GM23248 (cell line): ENCODE data around the gene PAFAH2. TPM values are rescaled to one million over a fixed set of nuclear protein-coding genes. Genes with fewer than 3 reads are reported as not detected.

Experiments used
- DNase-seq: peaks from one replicate; pipeline ENCODE4 v3.0.0-alpha.2; 2015
- H2AFZ ChIP-seq: fragments of 200-600 bp; sonication (generic); 2 replicates; pipeline ENCODE4 v1.6.1; 2016; ENCODE audit warnings: antibody characterized with exemption
- H3F3A ChIP-seq: fragments of 200-600 bp; sonication (generic); 2 replicates; pipeline ENCODE4 v1.6.1; 2016; ENCODE audit warnings: mild to moderate bottlenecking, antibody characterized with exemption, mixed run types; ENCODE audit not compliant: insufficient read depth
- H3K27ac ChIP-seq: fragments of 200-600 bp; sonication (generic); 2 replicates; pipeline ENCODE4 v1.5.1; 2016; ENCODE audit warnings: mild to moderate bottlenecking
- H3K27me3 ChIP-seq: fragments of 200-600 bp; sonication (generic); replicated peaks from 2 replicates; pipeline ENCODE4 v1.6.1; 2016; ENCODE audit warnings: mild to moderate bottlenecking; ENCODE audit not compliant: insufficient read depth
- H3K36me3 ChIP-seq: fragments of 200-600 bp; sonication (generic); 2 replicates; pipeline ENCODE4 v1.6.1; 2016; ENCODE audit warnings: low read depth, mild to moderate bottlenecking
- H3K4me1 ChIP-seq: fragments of 200-600 bp; sonication (generic); 2 replicates; pipeline ENCODE4 v1.6.1; 2016; ENCODE audit warnings: mild to moderate bottlenecking; ENCODE audit not compliant: insufficient read depth
- H3K4me2 ChIP-seq: fragments of 200-600 bp; sonication (generic); one replicate; pipeline ENCODE4 v1.6.1; 2016; ENCODE audit warnings: mild to moderate bottlenecking; ENCODE audit not compliant: unreplicated experiment
- H3K4me3 ChIP-seq: fragments of 200-600 bp; sonication (generic); 2 replicates; pipeline ENCODE4 v1.5.1; 2016; ENCODE audit warnings: mild to moderate bottlenecking
- H3K79me2 ChIP-seq: fragments of 200-600 bp; sonication (generic); 2 replicates; pipeline ENCODE4 v1.6.1; 2016; ENCODE audit warnings: mild to moderate bottlenecking; ENCODE audit not compliant: insufficient read depth
- H3K9ac ChIP-seq: fragments of 200-600 bp; sonication (generic); 2 replicates; pipeline ENCODE4 v1.6.1; 2016; ENCODE audit warnings: mild to moderate bottlenecking
- H3K9me2 ChIP-seq: fragments of 200-600 bp; sonication (generic); 2 replicates; pipeline ENCODE4 v1.6.1; 2016; ENCODE audit warnings: mixed run types, mild to moderate bottlenecking, moderate library complexity; ENCODE audit not compliant: insufficient read depth
- H3K9me3 ChIP-seq: fragments of 200-600 bp; sonication (generic); one replicate; pipeline ENCODE4 v1.6.1; 2017; ENCODE audit warnings: low read depth
- H4K20me1 ChIP-seq: fragments of 200-600 bp; sonication (generic); 2 replicates; pipeline ENCODE4 v1.6.0; 2016; ENCODE audit not compliant: insufficient read depth
- EZH2 ChIP-seq: fragments of 200-600 bp; sonication (generic); IDR thresholded peaks from 2 replicates; pipeline ENCODE4 v1.6.1; 2018; ENCODE audit warnings: antibody characterized with exemption, mild to moderate bottlenecking; ENCODE audit not compliant: insufficient read depth, poor library complexity, severe bottlenecking
- EZH2phosphoT487 ChIP-seq: fragments of 200-600 bp; sonication (generic); IDR thresholded peaks from 2 replicates; pipeline ENCODE4 v1.6.1; 2018; ENCODE audit warnings: antibody characterized with exemption, moderate library complexity, mild to moderate bottlenecking, low read depth; ENCODE audit not compliant: insufficient read depth
- WGBS, 2 experiments: methylation state at CpG; one replicate each; pipeline ENCODE4 v1.1.6; 2015 to 2017; ENCODE audit warnings: low lambda C conversion rate in 2 of 2, low coverage in 1 of 2; ENCODE audit errors: missing lambda C conversion rate in 2 of 2; 5-methylcytosine and 5-hydroxymethylcytosine counted together
- in situ Hi-C: fragments of 300-500 bp; cut with MboI; formaldehyde crosslinking; loops from 2 replicates; pipeline ENCODE4 v1.15.0; 2020
- polyA plus RNA-seq: library from polyadenylated mRNA; unstranded; fragments of >200 nt; fragmentation: Nextera tagmentation; extraction: Ambion mirVana; gene quantifications from 2 replicates; pipeline ENCODE4 v1.2.1, GENCODE V29; 2016
- total RNA-seq: library from RNA; depleted of rRNA; stranded (reverse); fragments of >200 nt; shearing (Covaris generic); gene quantifications from 2 replicates; pipeline ENCODE4 v1.2.3, GENCODE V29; 2014

The PAFAH2 gene
- total and polyA plus RNA-seq, 2 experiments from 2014 or later, result 9.5 to 10.7 TPM

DNA sequence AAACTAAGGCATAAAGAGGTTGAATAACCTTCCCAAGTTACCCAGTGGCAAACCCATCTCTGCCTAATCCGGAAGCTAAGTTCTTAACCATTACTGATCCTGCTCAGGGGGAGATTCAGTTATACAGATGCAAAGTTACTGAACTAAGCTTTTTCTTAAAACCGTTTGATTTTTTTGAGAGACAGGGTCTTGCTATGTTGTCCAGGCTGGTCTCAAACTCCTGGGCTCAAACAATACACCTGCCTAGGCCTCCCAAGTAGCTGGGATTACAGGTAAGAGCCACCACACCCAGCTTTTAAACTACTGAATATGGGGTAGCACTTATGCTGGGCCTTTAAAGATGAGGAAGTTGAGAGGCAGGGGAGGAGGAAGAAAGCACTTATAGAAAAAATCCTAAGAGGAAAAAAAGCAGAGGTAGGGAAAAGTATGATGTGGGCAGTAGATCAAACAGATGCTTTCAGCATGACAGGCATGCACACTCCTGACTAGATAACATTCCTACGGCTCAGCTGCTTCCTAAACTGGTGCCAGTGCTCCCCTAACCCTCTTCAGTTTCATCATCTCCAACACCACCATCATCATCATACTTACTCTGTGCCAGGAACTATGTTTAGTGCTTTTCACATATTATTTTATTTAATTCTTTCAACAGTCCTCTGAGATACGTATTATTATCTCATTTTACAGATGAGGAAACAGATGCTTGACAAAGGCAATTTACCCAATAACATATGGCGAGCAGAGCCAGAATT lies 5.8 kb downstream of the PAFAH2 start:
- H3K4me3 ChIP-seq, result no peak overlapping the region
- H3K9me3 ChIP-seq, result no peaks in the 10 kb centered on the region
- no peaks in the 10 kb centered on the region for H3K9me2 ChIP-seq
- H4K20me1 ChIP-seq, result no peaks in the 10 kb centered on the region
- WGBS, 2 experiments, result 73 to 76% methylated on average over 5 of the region's 5 CpGs
- DNase-seq, result peak; percentile 17
- TF ChIP-seq EZH2, result no peak
- TF ChIP-seq EZH2phosphoT487, result no peak
- H3F3A ChIP-seq, result no peaks in the 10 kb centered on the region
- H3K4me1 ChIP-seq, result peaks cover 14% of the 10 kb centered on the region
- no peak overlapping the region for H2AFZ ChIP-seq
- H3K36me3 ChIP-seq, result no peaks in the 10 kb centered on the region
- no peaks in the 10 kb centered on the region for H3K79me2 ChIP-seq
- no peak overlapping the region for H3K9ac ChIP-seq
- no peak overlapping the region for H3K27ac ChIP-seq
- in situ Hi-C loops, result loop anchor here (10.0 kb wide), 2 partner anchors 97 to 167 kb away; no protein-coding TSS in a partner anchor
- H3K27me3 ChIP-seq, result no peaks in the 10 kb centered on the region
- no peak overlapping the region for H3K4me2 ChIP-seq

DNA sequence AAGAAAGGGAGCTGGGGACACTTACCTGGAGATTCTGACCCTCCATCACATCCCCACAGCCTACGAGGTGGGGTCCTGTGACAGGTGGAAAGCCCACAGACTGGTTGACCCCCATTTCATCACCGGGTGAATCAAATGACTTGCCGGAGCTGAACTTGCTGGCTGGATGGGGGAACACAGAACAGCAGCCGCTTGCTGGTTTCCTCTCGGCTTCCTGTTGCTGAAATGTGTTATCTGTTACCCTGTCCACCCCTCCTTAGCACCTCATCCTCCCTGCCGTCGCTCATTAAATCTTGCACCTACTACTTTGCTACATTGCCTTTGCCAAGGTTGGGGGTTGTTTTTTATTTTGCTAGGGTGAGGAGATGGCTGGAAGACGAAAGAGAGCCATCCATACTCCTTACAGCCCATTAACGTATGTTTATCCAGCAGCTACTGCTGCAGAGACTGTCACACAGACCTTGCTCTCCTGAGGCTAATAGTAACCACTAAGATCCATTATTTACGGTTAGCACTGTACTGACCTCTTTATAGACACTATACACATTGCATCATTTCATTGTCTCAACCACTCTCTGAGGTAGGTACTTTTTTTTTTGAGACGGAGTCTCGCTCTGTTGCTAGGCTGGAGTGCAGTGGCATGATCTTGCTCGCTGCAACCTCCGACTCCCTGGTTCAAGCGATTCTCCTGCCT lies 7.0 kb downstream of the PAFAH2 start:
- H3K36me3 ChIP-seq, result no peaks in the 10 kb centered on the region
- DNase-seq, result no peak
- no peak overlapping the region for H3K4me3 ChIP-seq
- no peak overlapping the region for H3K27ac ChIP-seq
- no peaks in the 10 kb centered on the region for H3K27me3 ChIP-seq
- WGBS, 2 experiments, result 94 to 95% methylated on average over 15 of the region's 15 CpGs
- in situ Hi-C loops, result loop anchor here (10.0 kb wide), 2 partner anchors 96 to 166 kb away; no protein-coding TSS in a partner anchor
- no peaks in the 10 kb centered on the region for H3K79me2 ChIP-seq
- H4K20me1 ChIP-seq, result no peaks in the 10 kb centered on the region
- no peaks in the 10 kb centered on the region for H3K9me3 ChIP-seq
- TF ChIP-seq EZH2phosphoT487, result no peak
- no peak for TF ChIP-seq EZH2
- no peak overlapping the region for H3K4me2 ChIP-seq
- H3K9me2 ChIP-seq, result no peaks in the 10 kb centered on the region
- no peak overlapping the region for H3K9ac ChIP-seq
- no peaks in the 10 kb centered on the region for H3F3A ChIP-seq
- H3K4me1 ChIP-seq, result peaks cover 9% of the 10 kb centered on the region; the same call in 1 of the 2 replicates
- H2AFZ ChIP-seq, result no peak overlapping the region

DNA sequence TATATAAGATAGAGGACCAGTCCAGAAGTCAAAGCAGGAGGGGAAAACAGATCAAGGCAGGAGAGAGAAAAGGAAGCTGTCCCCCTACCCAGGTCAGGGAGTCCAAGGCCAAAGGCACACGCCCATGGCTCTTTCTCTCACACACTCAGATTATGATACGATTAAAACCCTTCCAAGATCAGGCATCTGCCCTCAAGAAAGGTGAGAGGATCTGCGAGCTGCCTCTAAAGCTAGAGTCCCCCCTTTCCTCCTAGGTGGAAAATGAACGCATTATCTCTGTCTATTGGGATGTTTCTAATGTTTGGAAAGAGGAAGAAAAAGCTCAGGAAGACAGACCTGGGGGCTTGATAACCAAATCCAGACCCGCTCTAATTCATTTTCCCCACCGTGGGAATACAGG lies 7.6 kb downstream of the PAFAH2 start:
- Histone ChIP-seq H4K20me1 (no peaks in the 10 kb centered on the region), H3K27ac (no peak overlapping the region), H3K4me2 (no peak overlapping the region), H3K4me1 (peaks cover 9% of the 10 kb centered on the region; the same call in 1 of the 2 replicates), H3F3A (no peaks in the 10 kb centered on the region), H3K9ac (no peak overlapping the region), H3K9me2 (no peaks in the 10 kb centered on the region), H3K79me2 (no peaks in the 10 kb centered on the region), H3K9me3 (no peaks in the 10 kb centered on the region), H3K36me3 (no peaks in the 10 kb centered on the region), H3K4me3 (no peak overlapping the region), H2AFZ (no peak overlapping the region), H3K27me3 (no peaks in the 10 kb centered on the region)
- TF ChIP-seq EZH2 (no peak), EZH2phosphoT487 (no peak)
- in situ Hi-C loops, result loop anchor here (10.0 kb wide), 2 partner anchors 95 to 165 kb away; no protein-coding TSS in a partner anchor
- no peak for DNase-seq
- WGBS, 2 experiments, result 91 to 94% methylated on average over 6 of the region's 6 CpGs

DNA sequence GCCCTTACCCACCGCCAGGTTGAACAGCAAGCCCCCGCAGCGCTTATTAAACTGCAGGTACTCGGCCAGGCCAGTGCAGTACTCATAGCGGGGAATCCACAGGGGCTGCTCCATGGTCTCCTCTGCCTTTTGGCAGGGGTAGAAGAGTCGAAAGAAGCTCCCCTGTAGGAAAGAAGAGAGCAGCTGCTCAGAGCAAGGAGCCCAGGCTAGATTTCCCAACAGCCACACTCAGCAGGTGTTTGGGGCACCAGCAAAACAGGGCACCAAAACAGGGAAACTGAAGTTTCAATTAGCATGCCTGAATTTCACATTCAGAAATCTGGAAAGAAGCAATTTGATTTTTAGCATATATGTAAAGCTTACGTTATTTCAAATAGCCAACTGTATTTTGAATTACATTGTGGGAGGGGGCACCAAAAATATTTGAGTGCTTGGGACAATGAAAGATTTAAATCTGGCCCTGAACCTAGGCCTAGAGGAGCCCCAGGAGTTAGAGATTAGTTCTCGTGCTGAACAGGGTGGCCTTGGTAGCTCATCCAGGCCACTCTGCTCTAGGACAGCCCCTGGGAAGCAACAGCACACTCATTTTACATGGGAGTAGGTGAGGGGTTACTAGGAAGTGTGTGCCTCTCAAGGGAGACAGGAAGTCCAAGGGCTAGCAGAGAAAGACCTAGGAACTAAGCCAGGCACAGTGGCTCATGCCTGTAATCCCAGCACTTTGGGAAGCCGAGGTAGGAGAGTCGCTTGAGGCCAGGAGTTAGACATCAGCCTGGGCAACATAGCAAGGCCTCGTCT lies 8.2 kb downstream of the PAFAH2 start:
- TF ChIP-seq EZH2 (no peak), EZH2phosphoT487 (no peak)
- 94 to 96% methylated on average over 11 of the region's 11 CpGs for WGBS, 2 experiments
- no peaks in the 10 kb centered on the region for H3F3A ChIP-seq
- peaks cover 9% of the 10 kb centered on the region; the same call in 1 of the 2 replicates for H3K4me1 ChIP-seq
- no peaks in the 10 kb centered on the region for H3K36me3 ChIP-seq
- no peak overlapping the region for H3K27ac ChIP-seq
- no peaks in the 10 kb centered on the region for H3K27me3 ChIP-seq
- no peaks in the 10 kb centered on the region for H4K20me1 ChIP-seq
- no peak for DNase-seq
- no peaks in the 10 kb centered on the region for H3K9me2 ChIP-seq
- no peak overlapping the region for H3K4me2 ChIP-seq
- H2AFZ ChIP-seq, result no peak overlapping the region
- no peak overlapping the region for H3K9ac ChIP-seq
- in situ Hi-C loops, result loop anchor here (10.0 kb wide), 2 partner anchors 95 to 165 kb away; no protein-coding TSS in a partner anchor
- no peak overlapping the region for H3K4me3 ChIP-seq
- H3K9me3 ChIP-seq, result no peaks in the 10 kb centered on the region
- H3K79me2 ChIP-seq, result no peaks in the 10 kb centered on the region
